Measurements from ENCODE around the gene ARRB1. TPM values are rescaled to one million over a fixed set of nuclear protein-coding genes. Genes with fewer than 3 reads are reported as not detected.
A peak's percentile ranks its signal among the peaks of the same experiment; 100 is the strongest.

The ARRB1 gene
- total and polyA plus RNA-seq, 2 of the 13 experiments (the other 11 are each of a cell fraction or from before 2014, with no cell fraction given): 22.5 to 35.7 TPM

GRCh38 chr11:75233754-75234172 lies 117.7 kb downstream of the ARRB1 start:
- H4K20me1 ChIP-seq (ENCODE audit: insufficient read depth, low read length): no peaks in the 10 kb centered on the region
- intact Hi-C loops (cut with micrococcal nuclease; ENCODE audit: unreplicated experiment) (loop anchor here (1.0 kb wide), 1 partner anchor 19 kb away; no protein-coding TSS in a partner anchor), in situ Hi-C loops (cut with HindIII; ENCODE audit: extremely low pct_ligation_motif_present, low pct_unique_long_range_greater_than_20kb) (no loop called here)
- no TSS peak for BruUV-seq (replicated peaks)
- FAIRE-seq (peak; percentile 40), ATAC-seq (peak; percentile 48; the same call in 2 of the 3 replicates), DNase-seq (ENCODE audit: low spot score) (peak; percentile 55)
- H3K27ac ChIP-seq (ENCODE audit: extremely low read length, insufficient read depth, low read length): no peak overlapping the region
- no peaks in the 10 kb centered on the region for H3K4me1 ChIP-seq (ENCODE audit: insufficient read depth, low read length)
- H3K27me3 ChIP-seq (ENCODE audit: control insufficient read depth in 1 of 2, insufficient read depth in 2 of 2, low read length in 2 of 2): peaks cover 2 to 10% of the 10 kb centered on the region in 2 experiments; a peak in 4 of 5 replicates
- H3K36me3 ChIP-seq (replicated peaks in 1 of 2; ENCODE audit: control insufficient read depth in 1 of 2, insufficient read depth in 2 of 2, low read length in 2 of 2): no peaks in the 10 kb centered on the region
- H3K4me3 ChIP-seq (replicated peaks in 1 of 3; ENCODE audit: insufficient read depth in 1 of 3, low read depth in 2 of 3, low read length in 3 of 3): no peak overlapping the region
- H3K4me2 ChIP-seq (ENCODE audit: low read depth, low read length): no peak overlapping the region
- WGBS (ENCODE audit: low lambda C conversion rate): 30% methylated on average over 3 of the region's 3 CpGs
- no peak overlapping the region for H2AFZ ChIP-seq (ENCODE audit: low read length)
- POLR2A ChIA-PET: no interaction called here
- no peaks in the 10 kb centered on the region for H3K9me3 ChIP-seq (ENCODE audit: low read length)
- no peaks in the 10 kb centered on the region for H3K79me2 ChIP-seq (ENCODE audit: insufficient read depth, low read length)
- CTCF ChIA-PET (ENCODE audit: low intra/inter-chr PET ratio, low total read pairs): no interaction called here
- no peak overlapping the region for H3K9ac ChIP-seq (ENCODE audit: insufficient read depth, low read depth, low read length)
- no peak for TF ChIP-seq ZNF34 (CRISPR knock-in tag; IDR thresholded peaks at IDR 0.05; ENCODE audit: borderline replicate concordance)
- peak; percentile 17; the same call in 1 of the 2 replicates for TF ChIP-seq SOX5 (CRISPR knock-in tag; IDR thresholded peaks at IDR 0.05; ENCODE audit: borderline replicate concordance)
- TF ChIP-seq KLF16 (CRISPR knock-in tag; IDR thresholded peaks at IDR 0.05): peak in 1 of 2 experiments; percentile 79; a peak in 2 of 4 replicates
- no peak for TF ChIP-seq RFX1 (IDR thresholded peaks at IDR 0.05)
- TF ChIP-seq, protein P1, sequence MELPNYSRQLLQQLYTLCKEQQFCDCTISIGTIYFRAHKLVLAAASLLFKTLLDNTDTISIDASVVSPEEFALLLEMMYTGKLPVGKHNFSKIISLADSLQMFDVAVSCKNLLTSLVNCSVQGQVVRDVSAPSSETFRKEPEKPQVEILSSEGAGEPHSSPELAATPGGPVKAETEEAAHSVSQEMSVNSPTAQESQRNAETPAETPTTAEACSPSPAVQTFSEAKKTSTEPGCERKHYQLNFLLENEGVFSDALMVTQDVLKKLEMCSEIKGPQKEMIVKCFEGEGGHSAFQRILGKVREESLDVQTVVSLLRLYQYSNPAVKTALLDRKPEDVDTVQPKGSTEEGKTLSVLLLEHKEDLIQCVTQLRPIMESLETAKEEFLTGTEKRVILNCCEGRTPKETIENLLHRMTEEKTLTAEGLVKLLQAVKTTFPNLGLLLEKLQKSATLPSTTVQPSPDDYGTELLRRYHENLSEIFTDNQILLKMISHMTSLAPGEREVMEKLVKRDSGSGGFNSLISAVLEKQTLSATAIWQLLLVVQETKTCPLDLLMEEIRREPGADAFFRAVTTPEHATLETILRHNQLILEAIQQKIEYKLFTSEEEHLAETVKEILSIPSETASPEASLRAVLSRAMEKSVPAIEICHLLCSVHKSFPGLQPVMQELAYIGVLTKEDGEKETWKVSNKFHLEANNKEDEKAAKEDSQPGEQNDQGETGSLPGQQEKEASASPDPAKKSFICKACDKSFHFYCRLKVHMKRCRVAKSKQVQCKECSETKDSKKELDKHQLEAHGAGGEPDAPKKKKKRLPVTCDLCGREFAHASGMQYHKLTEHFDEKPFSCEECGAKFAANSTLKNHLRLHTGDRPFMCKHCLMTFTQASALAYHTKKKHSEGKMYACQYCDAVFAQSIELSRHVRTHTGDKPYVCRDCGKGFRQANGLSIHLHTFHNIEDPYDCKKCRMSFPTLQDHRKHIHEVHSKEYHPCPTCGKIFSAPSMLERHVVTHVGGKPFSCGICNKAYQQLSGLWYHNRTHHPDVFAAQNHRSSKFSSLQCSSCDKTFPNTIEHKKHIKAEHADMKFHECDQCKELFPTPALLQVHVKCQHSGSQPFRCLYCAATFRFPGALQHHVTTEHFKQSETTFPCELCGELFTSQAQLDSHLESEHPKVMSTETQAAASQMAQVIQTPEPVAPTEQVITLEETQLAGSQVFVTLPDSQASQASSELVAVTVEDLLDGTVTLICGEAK (IDR thresholded peaks at IDR 0.05): no peak
- TF ChIP-seq, protein P1 (CRISPR knock-in tag; IDR thresholded peaks at IDR 0.05): no peak
- peak; percentile 72 for TF ChIP-seq ELF3 (CRISPR knock-in tag; IDR thresholded peaks at IDR 0.05)
- TF ChIP-seq CAMTA2 (CRISPR knock-in tag; IDR thresholded peaks at IDR 0.05; ENCODE audit: borderline replicate concordance): no peak
- no peak for TF ChIP-seq RELA (CRISPR knock-in tag; IDR thresholded peaks at IDR 0.05)
- no peak for TF ChIP-seq ZFP41 (CRISPR knock-in tag; IDR thresholded peaks at IDR 0.05; ENCODE audit: borderline replicate concordance)
- TF ChIP-seq, protein P2, sequence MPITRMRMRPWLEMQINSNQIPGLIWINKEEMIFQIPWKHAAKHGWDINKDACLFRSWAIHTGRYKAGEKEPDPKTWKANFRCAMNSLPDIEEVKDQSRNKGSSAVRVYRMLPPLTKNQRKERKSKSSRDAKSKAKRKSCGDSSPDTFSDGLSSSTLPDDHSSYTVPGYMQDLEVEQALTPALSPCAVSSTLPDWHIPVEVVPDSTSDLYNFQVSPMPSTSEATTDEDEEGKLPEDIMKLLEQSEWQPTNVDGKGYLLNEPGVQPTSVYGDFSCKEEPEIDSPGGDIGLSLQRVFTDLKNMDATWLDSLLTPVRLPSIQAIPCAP (CRISPR knock-in tag; IDR thresholded peaks at IDR 0.05; ENCODE audit: low read depth): no peak
- TF ChIP-seq HMG20B (CRISPR knock-in tag; conservative IDR thresholded peaks at IDR 0.05): 0 out of 2 replicates have a peak, but pooled peaks have one; percentile 57
- TF ChIP-seq ZZZ3 (CRISPR knock-in tag; IDR thresholded peaks at IDR 0.05; ENCODE audit: borderline replicate concordance): no peak
- TF ChIP-seq CBX1 (IDR thresholded peaks at IDR 0.05; ENCODE audit: low read depth): no peak
- TF ChIP-seq IKZF4 (CRISPR knock-in tag; IDR thresholded peaks at IDR 0.05; ENCODE audit: borderline replicate concordance, low read depth, not compliant biosample characterization): peak; percentile 40
